ENCODE data around the gene DBNDD2. TPM values are rescaled to one million over a fixed set of nuclear protein-coding genes. Genes with fewer than 3 reads are reported as not detected.
A peak's percentile ranks its signal among the peaks of the same experiment; 100 is the strongest.

Gene DBNDD2
- total RNA-seq, 1 donor from 2014 or later = 3.7 TPM

GRCh38 chr20:45413479-45413878, 5.4 kb downstream of the DBNDD2 start:
- Histone ChIP-seq H3K9me3 (ENCODE audit: control insufficient read depth in 3 of 3, low read length in 3 of 3) (no peaks in the 10 kb centered on the region), H3K27me3 (ENCODE audit: control insufficient read depth in 3 of 3, insufficient read depth in 3 of 3, low read length in 3 of 3) (no peaks in the 10 kb centered on the region), H3K9ac (ENCODE audit: low read depth in 1 of 3, low read length in 3 of 3) (no peak overlapping the region), H3K4me1 (ENCODE audit: control insufficient read depth in 3 of 3, insufficient read depth in 3 of 3, low read length in 3 of 3) (peaks cover 37 to 61% (median 38%) of the 10 kb centered on the region in 3 donors), H3K36me3 (ENCODE audit: control insufficient read depth in 3 of 3, insufficient read depth in 3 of 3, low read length in 3 of 3) (peaks cover 26 to 34% (median 33%) of the 10 kb centered on the region in 3 donors), H3K4me3 (ENCODE audit: low read length in 3 of 3) (no peak overlapping the region), H3K27ac (ENCODE audit: low read depth, low read length) (no peak overlapping the region)

- Histone ChIP-seq H3K36me3 (ENCODE audit: control insufficient read depth in 3 of 3, insufficient read depth in 3 of 3, low read length in 3 of 3) (peaks cover 30 to 34% (median 30%) of the 10 kb centered on the region in 3 donors), H3K4me1 (ENCODE audit: control insufficient read depth in 3 of 3, insufficient read depth in 3 of 3, low read length in 3 of 3) (peaks cover 33 to 57% (median 34%) of the 10 kb centered on the region in 3 donors), H3K9ac (ENCODE audit: low read depth in 1 of 3, low read length in 3 of 3) (peak within 1 kb of the TSS; percentile 90 to 95 (median 90)), H3K4me3 (ENCODE audit: low read length in 3 of 3) (peak within 1 kb of the TSS; percentile 90 to 96 (median 95)), H3K27ac (ENCODE audit: low read depth, low read length) (peak within 1 kb of the TSS; percentile 68), H3K9me3 (ENCODE audit: control insufficient read depth in 3 of 3, low read length in 3 of 3) (no peaks in the 10 kb centered on the region), H3K27me3 (ENCODE audit: control insufficient read depth in 3 of 3, insufficient read depth in 3 of 3, low read length in 3 of 3) (no peaks in the 10 kb centered on the region)
These were observed 7.9 kb downstream of the DBNDD2 start, which contains the start of gene PIGT for GRCh38 chr20:45415822-45416637. TSS of gene PIGT (plus strand) at chr20:45416141. CDS start at chr20:45416157, 16 bp downstream.

- H3K9ac ChIP-seq (ENCODE audit: low read depth in 1 of 3, low read length in 3 of 3) = peak overlapping the region; percentile 90 to 95 (median 90)
- no peak overlapping the region for H3K27ac ChIP-seq (ENCODE audit: low read depth, low read length)
- no peaks in the 10 kb centered on the region for H3K9me3 ChIP-seq (ENCODE audit: control insufficient read depth in 3 of 3, low read length in 3 of 3)
- peaks cover 31 to 38% (median 32%) of the 10 kb centered on the region in 3 donors for H3K36me3 ChIP-seq (ENCODE audit: control insufficient read depth in 3 of 3, insufficient read depth in 3 of 3, low read length in 3 of 3)
- H3K27me3 ChIP-seq (ENCODE audit: control insufficient read depth in 3 of 3, insufficient read depth in 3 of 3, low read length in 3 of 3) = no peaks in the 10 kb centered on the region
- H3K4me3 ChIP-seq (ENCODE audit: low read length in 3 of 3) = peak overlapping the region; percentile 90 to 96 (median 95)
- peaks cover 29 to 50% (median 31%) of the 10 kb centered on the region in 3 donors for H3K4me1 ChIP-seq (ENCODE audit: control insufficient read depth in 3 of 3, insufficient read depth in 3 of 3, low read length in 3 of 3)
These were observed 8.8 kb downstream of the DBNDD2 start for GRCh38 chr20:45416917-45417316.

- peak overlapping the region; percentile 86 for H3K27ac ChIP-seq (ENCODE audit: low read depth, low read length)
- peaks cover 29 to 49% (median 31%) of the 10 kb centered on the region in 3 donors for H3K4me1 ChIP-seq (ENCODE audit: control insufficient read depth in 3 of 3, insufficient read depth in 3 of 3, low read length in 3 of 3)
- no peaks in the 10 kb centered on the region for H3K9me3 ChIP-seq (ENCODE audit: control insufficient read depth in 3 of 3, low read length in 3 of 3)
- H3K4me3 ChIP-seq (ENCODE audit: low read length in 3 of 3) = peak overlapping the region in 2 of 3 donors; percentile 3 to 32
- H3K9ac ChIP-seq (ENCODE audit: low read depth in 1 of 3, low read length in 3 of 3) = peak overlapping the region; percentile 11 to 54 (median 52)
- no peaks in the 10 kb centered on the region for H3K27me3 ChIP-seq (ENCODE audit: control insufficient read depth in 3 of 3, insufficient read depth in 3 of 3, low read length in 3 of 3)
- peaks cover 41 to 46% (median 43%) of the 10 kb centered on the region in 3 donors for H3K36me3 ChIP-seq (ENCODE audit: control insufficient read depth in 3 of 3, insufficient read depth in 3 of 3, low read length in 3 of 3)
These were observed 11.4 kb downstream of the DBNDD2 start for GRCh38 chr20:45419188-45420091.

DNA sequence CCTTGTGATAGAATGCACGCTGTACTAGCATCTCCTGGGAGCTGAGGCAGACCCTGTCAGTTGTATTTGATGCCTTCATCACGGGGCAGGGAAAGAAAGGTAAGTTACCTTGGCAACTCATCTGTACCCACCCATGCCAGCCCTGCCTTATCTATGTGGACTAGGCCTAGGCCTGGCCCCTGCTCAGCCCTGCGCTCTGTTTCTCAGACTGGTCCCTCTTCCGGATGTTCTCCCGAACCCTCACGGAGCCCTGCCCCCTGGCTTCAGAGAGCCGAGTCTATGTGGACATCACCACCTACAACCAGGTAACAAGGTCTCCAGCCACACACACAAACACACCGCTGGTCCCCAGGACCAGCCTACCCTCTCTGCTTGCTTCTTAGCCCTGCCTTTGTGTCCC, 12.0 kb downstream of the DBNDD2 start:
- Histone ChIP-seq H3K36me3 (ENCODE audit: control insufficient read depth in 3 of 3, insufficient read depth in 3 of 3, low read length in 3 of 3) (peaks cover 45 to 47% (median 46%) of the 10 kb centered on the region in 3 donors), H3K9me3 (ENCODE audit: control insufficient read depth in 3 of 3, low read length in 3 of 3) (no peaks in the 10 kb centered on the region), H3K4me1 (ENCODE audit: control insufficient read depth in 3 of 3, insufficient read depth in 3 of 3, low read length in 3 of 3) (peaks cover 29 to 48% (median 31%) of the 10 kb centered on the region in 3 donors), H3K9ac (ENCODE audit: low read depth in 1 of 3, low read length in 3 of 3) (peak overlapping the region in 1 of 3 donors; percentile 54), H3K4me3 (ENCODE audit: low read length in 3 of 3) (no peak overlapping the region), H3K27ac (ENCODE audit: low read depth, low read length) (peak overlapping the region; percentile 86), H3K27me3 (ENCODE audit: control insufficient read depth in 3 of 3, insufficient read depth in 3 of 3, low read length in 3 of 3) (no peaks in the 10 kb centered on the region)

DNA sequence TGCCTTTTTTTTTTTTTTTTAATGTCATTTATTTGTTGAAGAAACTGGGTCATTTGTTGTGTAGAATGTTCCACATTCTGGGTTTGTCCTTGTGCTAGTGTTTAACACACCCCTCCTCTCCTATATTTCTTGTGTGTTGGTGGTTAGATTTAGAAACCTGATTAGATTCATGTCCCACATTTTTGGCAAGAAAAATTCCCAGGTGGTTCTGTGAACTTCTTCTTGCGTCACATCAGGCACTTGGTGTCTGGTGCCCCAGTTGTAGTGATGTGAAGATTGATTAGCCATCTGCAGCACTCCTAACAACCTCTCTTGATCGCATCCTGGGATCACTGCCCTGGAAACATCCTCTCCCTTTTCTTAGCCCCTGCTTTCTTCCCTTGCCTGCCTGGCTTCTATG, 15.6 kb downstream of the DBNDD2 start:
- no peaks in the 10 kb centered on the region for H3K9me3 ChIP-seq (ENCODE audit: control insufficient read depth in 3 of 3, low read length in 3 of 3)
- no peak overlapping the region for H3K9ac ChIP-seq (ENCODE audit: low read depth in 1 of 3, low read length in 3 of 3)
- peaks cover 15 to 16% (median 16%) of the 10 kb centered on the region in 3 donors for H3K4me1 ChIP-seq (ENCODE audit: control insufficient read depth in 3 of 3, insufficient read depth in 3 of 3, low read length in 3 of 3)
- no peak overlapping the region for H3K27ac ChIP-seq (ENCODE audit: low read depth, low read length)
- H3K36me3 ChIP-seq (ENCODE audit: control insufficient read depth in 3 of 3, insufficient read depth in 3 of 3, low read length in 3 of 3) = peaks cover 43 to 57% (median 49%) of the 10 kb centered on the region in 3 donors
- no peak overlapping the region for H3K4me3 ChIP-seq (ENCODE audit: low read length in 3 of 3)
- H3K27me3 ChIP-seq (ENCODE audit: control insufficient read depth in 3 of 3, insufficient read depth in 3 of 3, low read length in 3 of 3) = no peaks in the 10 kb centered on the region

- Histone ChIP-seq H3K27me3 (ENCODE audit: control insufficient read depth in 3 of 3, insufficient read depth in 3 of 3, low read length in 3 of 3) (no peaks in the 10 kb centered on the region), H3K36me3 (ENCODE audit: control insufficient read depth in 3 of 3, insufficient read depth in 3 of 3, low read length in 3 of 3) (peaks cover 30 to 45% (median 32%) of the 10 kb centered on the region in 3 donors), H3K4me3 (ENCODE audit: low read length in 3 of 3) (no peak overlapping the region), H3K27ac (ENCODE audit: low read depth, low read length) (no peak overlapping the region), H3K4me1 (ENCODE audit: control insufficient read depth in 3 of 3, insufficient read depth in 3 of 3, low read length in 3 of 3) (peaks cover 0 to 2% (median 0%) of the 10 kb centered on the region in 3 donors), H3K9ac (ENCODE audit: low read depth in 1 of 3, low read length in 3 of 3) (no peak overlapping the region), H3K9me3 (ENCODE audit: control insufficient read depth in 3 of 3, low read length in 3 of 3) (no peaks in the 10 kb centered on the region)
These were observed 17.5 kb downstream of the DBNDD2 start for GRCh38 chr20:45425561-45425960.

- Histone ChIP-seq H3K4me3 (ENCODE audit: low read length in 3 of 3) (no peak overlapping the region), H3K9me3 (ENCODE audit: control insufficient read depth in 3 of 3, low read length in 3 of 3) (no peaks in the 10 kb centered on the region), H3K4me1 (ENCODE audit: control insufficient read depth in 3 of 3, insufficient read depth in 3 of 3, low read length in 3 of 3) (peaks cover 0 to 2% (median 0%) of the 10 kb centered on the region in 3 donors), H3K9ac (ENCODE audit: low read depth in 1 of 3, low read length in 3 of 3) (peak overlapping the region in 1 of 3 donors; percentile 8), H3K27me3 (ENCODE audit: control insufficient read depth in 3 of 3, insufficient read depth in 3 of 3, low read length in 3 of 3) (no peaks in the 10 kb centered on the region), H3K36me3 (ENCODE audit: control insufficient read depth in 3 of 3, insufficient read depth in 3 of 3, low read length in 3 of 3) (peaks cover 21 to 36% (median 23%) of the 10 kb centered on the region in 3 donors), H3K27ac (ENCODE audit: low read depth, low read length) (no peak overlapping the region)
These were observed 18.4 kb downstream of the DBNDD2 start for GRCh38 chr20:45426320-45427016.
